GM21737 (cell line): Measurements from ENCODE around the gene ZNF467.

Experiments used
- ATAC-seq: cut with Tn5 transposase; IDR thresholded peaks from one replicate; pipeline ENCODE4 v1.9.1; 2021; ENCODE audit warnings: mild to moderate bottlenecking, moderate library complexity; ENCODE audit not compliant: unreplicated experiment

The ZNF467 gene

DNA sequence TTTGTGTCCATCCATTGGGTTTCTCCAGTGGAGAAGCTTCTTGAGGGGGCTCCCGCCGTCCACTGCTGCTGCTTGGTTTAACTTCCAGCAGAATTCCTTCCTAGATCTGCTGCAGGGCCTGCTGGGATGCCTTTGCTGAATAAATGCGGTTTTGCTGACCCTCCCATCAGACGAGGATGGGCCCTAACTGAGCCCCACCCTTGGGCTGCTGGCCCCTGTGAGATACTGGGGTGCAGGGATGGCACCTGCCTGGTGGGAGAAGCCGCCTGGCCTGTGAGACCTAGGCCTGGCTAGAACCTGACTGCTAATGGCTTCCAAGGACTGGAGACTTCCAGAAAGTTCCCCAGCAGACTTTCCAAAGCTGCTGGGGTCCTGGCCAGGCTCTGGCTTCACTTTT lies 43.8 kb downstream of the ZNF467 start:
- no peak for ATAC-seq

- ATAC-seq: no peak
These were observed 44.7 kb downstream of the ZNF467 start for GRCh38 chr7:149728491-149729375.

DNA sequence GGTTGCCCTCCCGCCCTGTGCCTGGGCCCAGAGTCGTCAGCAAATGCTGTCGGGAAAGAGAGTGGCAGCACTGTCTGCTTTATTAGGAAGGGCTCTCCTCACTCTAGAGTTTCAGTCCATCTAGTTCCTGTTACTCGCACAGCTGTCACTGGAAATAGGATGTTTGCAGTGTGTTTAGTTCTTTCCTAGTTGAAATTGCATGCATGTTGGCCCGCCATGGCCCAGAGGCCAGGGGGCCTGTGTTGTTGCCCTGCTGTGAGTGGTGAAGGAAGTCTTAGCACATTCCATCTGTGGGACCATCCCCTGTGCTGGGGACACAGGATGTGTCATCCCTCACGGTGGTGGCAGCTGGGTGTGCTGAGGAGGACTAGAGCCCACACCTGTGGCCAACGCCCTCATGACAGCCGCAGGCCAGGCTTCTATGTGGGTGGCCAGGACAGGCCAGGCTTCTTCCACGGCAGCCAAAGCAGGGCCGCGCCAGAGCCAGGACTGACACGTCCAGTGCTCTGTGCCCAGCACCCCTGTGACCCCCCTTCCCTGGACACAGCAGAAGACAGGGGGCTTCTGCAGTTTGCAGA lies 45.4 kb downstream of the ZNF467 start:
- no peak for ATAC-seq

- no peak for ATAC-seq
These were observed 46.1 kb downstream of the ZNF467 start for GRCh38 chr7:149727053-149727898.

DNA sequence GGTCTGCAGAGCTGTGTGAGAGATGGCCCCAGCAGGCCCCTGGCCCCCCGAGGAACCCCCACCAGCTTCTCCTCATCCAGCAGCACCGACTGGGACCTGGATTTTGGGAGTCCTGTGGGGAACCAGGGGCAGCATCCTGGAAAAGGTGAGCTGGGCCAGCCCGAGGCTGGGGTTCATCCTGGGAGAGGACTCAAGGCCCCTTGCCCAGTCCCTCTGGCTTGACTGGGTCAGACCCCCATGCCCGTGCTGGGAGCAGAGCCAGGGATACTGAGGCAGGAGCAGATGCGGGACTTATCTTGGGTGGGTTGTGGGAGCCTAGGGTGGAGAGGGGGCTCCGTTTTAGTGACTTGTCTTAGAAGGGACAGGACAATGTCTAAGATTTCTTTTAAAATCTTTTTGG lies 47.5 kb downstream of the ZNF467 start:
- ATAC-seq: no peak

GRCh38 chr7:149725426-149725821 lies 48.0 kb downstream of the ZNF467 start:
- ATAC-seq: no peak

DNA sequence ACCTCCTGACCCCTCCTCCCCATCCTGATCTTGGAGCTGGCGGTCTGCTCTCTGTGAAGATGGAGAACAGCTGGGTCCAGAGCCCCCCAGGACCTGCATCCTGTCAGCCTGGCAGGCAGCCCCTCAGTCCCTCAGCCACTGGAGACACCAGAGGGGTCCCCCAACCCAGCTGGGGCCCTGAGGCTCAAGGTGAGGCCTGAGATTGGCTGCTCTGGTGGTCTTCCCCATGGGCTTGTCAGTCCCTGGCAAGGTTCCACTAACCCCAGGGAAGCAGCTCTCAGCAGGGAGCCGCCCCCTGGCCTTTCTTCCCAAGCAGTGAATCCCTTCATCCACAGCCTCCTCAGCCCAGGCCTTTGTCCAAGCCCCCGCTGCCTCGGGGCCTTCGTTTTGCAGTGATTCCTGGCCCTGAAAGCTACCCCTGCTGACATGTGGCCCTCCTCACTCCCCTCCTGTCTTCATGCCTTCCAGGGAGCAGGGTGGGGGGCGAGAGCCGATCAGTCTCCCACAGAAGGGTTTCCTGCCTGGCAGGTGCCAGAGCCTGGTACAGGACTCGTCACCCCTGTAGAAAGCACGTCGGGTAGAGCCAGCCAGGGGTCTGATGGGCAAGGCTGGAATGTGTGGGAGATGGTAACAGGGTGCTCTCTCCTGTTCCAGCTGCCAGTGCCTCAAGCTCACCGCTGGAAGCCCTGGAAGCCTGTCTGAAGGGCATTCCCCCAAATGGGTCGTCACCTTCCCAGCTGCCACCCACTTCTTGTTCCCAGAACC lies 48.5 kb downstream of the ZNF467 start:
- ATAC-seq: no peak

DNA sequence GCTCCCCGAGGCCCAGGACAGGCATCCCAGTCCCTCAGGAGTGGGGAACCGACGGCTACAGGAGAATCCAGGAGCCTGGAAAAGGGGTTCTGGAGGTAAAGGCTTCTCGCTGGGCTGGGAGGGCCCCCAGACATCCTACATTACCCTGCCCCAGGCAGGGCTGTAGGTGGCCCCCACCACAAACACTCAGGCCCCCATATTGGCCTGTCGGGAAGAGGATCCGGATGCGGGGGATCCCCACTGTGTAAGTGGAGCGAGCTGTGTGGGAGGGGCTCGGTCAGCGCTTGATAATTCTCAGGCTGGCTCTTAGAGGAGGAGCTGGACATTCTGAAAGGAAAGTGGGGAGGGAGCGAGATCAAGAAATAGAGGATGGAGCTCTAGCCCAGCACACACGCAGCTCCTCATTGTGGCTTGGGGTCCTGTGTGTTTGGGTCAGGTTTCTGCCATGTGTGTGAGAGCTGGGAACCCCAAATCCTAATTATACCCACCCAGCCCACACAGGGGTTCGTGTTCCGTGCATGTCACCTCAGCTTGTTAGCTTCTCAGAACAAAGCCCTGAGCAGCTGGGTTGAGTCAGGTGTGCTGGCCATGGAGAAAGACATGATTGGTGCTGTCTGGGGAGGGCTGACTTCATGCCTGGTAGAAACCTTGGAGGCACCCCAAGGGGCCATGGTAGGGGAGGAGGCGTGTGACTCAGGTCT lies 49.4 kb downstream of the ZNF467 start:
- ATAC-seq: no peak

GRCh38 chr7:149723082-149723767 lies 50.2 kb downstream of the ZNF467 start:
- no peak for ATAC-seq

- ATAC-seq: no peak
These were observed 50.9 kb downstream of the ZNF467 start for GRCh38 chr7:149722356-149722957.

GRCh38 chr7:149721084-149721601 lies 52.2 kb downstream of the ZNF467 start:
- no peak for ATAC-seq

- ATAC-seq: no peak
These were observed 52.9 kb downstream of the ZNF467 start for GRCh38 chr7:149720372-149721083.

DNA sequence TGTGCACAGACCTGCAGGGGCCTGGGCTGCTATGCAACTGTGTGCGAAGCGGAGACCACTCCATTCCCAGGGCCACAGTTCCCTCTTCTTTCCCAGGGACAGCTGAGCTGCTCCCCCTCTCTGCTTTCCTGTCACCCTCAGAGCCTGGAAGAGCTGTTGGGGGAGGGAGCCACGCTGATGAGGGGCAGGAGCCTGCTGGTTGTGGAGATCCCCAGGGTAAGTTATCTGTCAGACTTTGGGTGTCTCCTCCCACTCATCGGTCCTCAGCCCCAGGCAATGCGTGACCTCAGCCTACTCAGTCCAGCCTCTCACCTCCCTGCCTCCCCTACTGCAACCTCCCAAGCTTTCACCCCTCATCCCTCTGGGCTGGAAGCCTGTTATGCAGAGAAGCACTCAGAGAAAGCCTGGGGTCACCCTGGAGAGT lies 53.5 kb downstream of the ZNF467 start:
- ATAC-seq: no peak

- ATAC-seq: no peak
These were observed 54.1 kb downstream of the ZNF467 start for GRCh38 chr7:149719050-149719899.

GRCh38 chr7:149718730-149719049 lies 54.7 kb downstream of the ZNF467 start:
- ATAC-seq: no peak

DNA sequence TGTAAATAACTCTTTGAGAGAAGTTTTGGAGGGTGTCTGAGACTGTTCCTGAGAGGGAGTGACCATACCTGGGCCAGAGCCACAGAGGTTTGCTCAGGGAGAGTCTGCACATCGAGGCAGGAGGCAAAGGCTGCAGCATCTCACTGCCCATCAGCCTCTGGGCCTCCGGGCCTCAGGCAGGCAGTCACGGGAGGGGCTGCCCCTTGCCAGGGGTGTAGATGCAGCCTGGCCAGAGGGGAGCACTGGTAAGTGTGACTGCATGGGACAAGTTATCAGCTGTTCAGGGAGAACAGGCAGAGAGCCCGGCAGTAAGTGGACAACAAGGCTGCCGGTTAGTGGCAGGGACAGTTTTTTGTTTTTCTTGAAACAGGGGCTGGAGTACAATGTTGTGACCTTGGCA lies 55.9 kb downstream of the ZNF467 start:
- ATAC-seq: no peak

GRCh38 chr7:149716932-149717307 lies 56.5 kb downstream of the ZNF467 start:
- ATAC-seq: no peak
